SW 1271 (cell line): ENCODE results near the gene LSP1.
"Not testable (repeated sequence)": the region's sequence is repeated elsewhere in the genome, so short reads cannot be mapped to it uniquely, and the experiment has no call there.

Experiments used
- DNase-seq, 2 experiments: peaks; one replicate each; lab custom pipeline; 2025; lab: John Stamatoyannopoulos, UW

LSP1 gene, protein sequence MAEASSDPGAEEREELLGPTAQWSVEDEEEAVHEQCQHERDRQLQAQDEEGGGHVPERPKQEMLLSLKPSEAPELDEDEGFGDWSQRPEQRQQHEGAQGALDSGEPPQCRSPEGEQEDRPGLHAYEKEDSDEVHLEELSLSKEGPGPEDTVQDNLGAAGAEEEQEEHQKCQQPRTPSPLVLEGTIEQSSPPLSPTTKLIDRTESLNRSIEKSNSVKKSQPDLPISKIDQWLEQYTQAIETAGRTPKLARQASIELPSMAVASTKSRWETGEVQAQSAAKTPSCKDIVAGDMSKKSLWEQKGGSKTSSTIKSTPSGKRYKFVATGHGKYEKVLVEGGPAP

DNA sequence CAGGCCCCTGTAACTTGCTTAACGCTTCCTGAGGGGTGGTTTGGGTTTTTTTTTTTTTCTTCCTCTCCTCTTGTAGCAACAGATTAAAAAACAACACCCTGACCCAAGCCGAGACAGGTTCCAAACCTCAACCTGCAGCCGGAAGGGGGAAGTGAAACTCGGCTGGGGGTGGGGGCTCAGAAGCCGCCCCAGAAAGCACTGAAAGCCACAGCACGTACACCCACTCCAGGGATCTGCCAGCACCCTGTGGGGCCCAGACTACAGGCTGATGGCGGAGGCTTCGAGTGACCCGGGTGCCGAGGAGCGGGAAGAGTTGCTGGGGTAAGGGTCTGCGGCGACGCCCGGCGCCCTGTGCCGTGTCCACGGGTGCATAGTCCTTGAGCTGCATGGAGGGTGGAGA is at the start of gene LSP1:
TSS of gene LSP1 (plus strand) at position 208 of the 400 bp plus-strand sequence. CDS start at position 269, 61 bp downstream.
- no peak for DNase-seq

DNA sequence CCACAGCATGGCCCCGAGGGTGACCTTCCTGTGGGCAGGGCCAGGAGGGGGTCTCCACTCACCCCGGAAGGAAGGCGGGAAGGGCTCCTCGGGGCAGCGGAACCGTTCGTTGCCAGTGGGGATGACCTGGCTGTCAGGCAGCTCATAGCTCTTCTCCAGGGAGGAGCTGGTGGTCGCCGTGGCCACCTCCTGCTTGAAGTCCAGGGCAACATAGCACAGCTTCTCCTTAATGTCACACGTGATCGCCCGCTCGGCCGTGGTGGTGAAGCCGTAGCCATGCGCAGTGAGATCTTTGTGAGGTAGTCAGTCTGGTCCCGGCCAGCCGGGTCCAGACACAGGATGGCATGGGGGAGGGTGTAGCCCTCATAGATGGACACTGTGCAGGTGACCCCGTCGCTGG is 49.6 kb upstream of the LSP1 start:
- DNase-seq, result no peak

DNA sequence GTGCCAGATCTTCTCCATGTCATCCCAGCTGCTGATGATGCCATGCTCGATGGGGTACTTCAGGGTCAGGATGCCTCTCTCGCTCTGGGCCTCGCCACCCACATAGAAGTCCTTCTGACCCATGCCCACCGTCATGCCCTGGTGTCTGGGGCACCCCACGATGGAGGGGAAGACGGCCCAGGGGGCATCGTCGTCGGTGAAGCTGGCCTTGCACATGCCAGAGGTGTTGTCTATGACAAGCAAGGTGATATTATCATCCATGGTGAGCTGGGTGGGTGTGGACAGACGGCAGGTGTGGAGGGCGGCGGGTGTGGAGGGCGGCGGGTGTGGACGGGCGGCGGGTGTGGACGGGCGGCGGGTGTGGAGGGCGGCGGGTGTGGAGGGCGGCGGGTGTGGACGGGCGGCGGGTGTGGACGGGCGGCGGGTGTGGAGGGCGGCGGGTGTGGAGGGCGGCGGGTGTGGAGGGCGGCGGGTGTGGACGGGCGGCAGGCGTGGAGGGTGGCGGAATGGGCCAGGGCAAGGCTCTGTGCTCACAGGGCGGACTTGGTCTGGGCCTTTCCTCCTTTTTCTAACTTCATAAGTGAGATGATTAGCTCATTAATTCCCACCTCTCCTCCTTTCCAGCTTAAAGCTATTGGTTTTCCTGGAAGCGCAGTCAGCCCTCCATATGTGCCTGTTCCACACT is 48.9 kb upstream of the LSP1 start:
- DNase-seq, result not testable (repeated sequence)

DNA sequence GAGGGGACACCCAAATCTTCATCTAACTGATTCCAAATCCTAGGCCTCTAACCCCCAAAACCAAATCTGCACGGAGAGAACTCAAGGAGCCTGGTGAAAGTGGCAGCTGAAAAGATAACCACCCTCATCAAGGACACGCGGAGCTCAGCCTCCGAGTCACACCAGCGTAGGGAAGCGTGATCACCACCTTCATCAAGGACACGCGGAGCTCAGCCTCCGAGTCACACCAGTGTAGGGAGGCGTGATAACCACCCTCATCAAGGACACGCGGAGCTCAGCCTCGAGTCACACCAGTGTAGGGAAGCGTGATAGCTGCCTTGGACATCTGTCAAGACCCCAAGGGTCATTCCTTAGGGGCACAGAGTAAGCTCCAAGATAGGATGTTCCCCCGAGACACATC is 47.4 kb upstream of the LSP1 start:
- no peak for DNase-seq

DNA sequence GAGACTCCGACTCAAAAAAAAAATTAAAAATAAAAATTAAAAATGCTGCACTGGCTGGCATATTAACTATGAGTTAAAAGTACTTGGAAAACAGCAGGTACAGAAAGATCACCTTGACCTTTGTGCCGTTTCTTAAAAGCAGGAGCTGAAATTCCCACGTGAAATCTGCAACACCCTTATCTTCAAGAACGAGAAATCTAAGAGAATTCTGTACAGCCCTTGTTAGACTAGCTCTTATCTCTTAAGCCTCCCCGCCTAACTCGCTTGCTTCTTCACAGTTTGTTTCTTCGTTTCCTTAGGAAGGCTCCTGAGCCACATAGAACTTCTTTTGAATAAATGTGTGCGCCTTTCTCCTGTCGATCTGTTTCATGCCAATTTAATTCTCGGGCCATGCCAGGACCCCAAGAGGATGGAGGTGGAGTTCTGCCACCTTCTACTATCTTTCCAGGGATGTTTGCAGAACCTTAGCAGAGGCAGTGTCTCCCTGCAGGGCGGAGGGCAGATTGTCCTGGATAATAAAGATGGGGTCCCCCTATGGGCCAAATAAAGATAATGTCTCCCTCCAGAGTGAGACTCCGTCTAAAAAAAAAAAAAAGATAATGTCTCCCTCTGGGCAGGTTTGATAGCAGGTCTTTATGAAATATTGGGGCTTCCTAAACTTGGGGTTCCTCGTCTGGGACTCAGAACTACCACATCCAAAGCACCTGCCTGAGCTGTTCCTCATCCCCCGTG is 45.5 kb upstream of the LSP1 start:
- DNase-seq, result no peak

DNA sequence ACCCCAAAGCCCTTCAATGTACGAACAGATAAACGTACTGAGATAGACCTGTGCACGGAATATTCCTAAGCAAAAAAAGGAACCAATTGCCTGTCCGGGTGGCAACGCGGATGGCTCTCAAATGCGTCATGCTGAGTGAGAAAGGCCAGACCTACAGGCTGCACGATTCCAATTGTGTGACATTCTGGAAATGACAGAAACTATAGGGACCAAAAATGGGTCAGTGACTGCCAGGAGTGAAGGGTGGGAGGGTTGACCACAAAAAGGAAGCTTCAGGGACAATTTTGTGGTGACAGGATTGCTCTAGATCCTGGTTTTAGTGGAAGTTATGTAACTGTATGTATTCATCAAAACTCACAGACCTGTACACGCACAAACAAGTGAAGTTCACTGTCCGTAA is 42.1 kb upstream of the LSP1 start:
- DNase-seq, result no peak

DNA sequence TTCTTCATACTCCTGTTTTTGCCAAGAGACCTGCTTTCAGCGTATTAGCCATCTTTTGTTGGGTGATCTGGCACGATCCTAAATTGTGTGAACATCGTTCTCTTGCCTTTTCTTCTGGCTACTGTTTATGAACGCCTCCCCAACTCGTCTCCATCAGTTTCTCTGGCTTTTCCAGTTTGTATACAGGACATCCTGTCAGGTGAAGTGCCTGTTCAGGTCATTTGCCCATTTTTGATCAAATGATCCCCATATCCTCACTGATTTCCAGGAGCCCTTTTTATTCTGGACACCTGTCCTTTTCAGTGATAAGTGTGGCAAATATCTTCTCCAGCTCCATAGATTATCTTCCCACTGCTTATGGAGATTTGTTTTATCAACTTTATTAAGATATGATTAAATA is 40.6 kb upstream of the LSP1 start:
- DNase-seq, result no peak

DNA sequence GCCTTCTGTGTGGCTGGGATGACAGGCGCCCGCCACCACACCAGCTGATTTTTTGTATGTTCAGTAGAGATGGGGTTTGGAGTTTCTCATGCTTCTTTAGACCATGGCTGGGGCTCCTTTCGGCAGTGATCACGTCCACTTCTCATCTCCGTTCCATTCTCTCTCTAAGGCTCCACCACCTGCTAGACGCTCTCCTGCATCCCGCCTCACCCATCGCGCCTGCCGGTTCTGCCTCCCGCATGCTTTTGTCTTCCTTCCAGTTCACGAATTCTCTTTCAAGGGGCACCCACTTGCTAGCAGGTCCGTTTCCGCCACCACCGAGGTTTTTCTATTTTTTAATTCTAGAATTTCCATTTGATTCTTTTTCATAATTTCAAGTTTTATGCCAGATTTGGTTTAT is 40.1 kb upstream of the LSP1 start:
- no peak for DNase-seq

DNA sequence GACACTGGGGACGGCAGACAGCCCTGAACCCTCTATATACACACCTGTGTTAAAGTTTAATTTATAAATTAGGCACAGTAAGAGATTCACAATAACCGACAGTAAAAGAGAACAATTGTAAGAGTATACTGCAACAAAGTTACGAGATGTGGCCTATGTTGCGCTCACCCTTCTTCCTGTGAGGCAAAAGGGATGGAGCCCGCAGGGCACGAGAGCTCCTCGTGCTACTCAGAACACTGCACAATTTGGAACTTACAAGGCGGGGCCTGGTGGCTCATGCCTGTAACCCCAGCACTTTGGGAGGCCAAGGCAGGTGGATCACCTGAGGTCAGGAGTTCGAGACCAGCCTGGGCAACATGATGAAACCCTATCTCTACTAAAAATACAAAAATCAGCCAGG is 39.5 kb upstream of the LSP1 start:
- DNase-seq, result not testable (repeated sequence)

DNA sequence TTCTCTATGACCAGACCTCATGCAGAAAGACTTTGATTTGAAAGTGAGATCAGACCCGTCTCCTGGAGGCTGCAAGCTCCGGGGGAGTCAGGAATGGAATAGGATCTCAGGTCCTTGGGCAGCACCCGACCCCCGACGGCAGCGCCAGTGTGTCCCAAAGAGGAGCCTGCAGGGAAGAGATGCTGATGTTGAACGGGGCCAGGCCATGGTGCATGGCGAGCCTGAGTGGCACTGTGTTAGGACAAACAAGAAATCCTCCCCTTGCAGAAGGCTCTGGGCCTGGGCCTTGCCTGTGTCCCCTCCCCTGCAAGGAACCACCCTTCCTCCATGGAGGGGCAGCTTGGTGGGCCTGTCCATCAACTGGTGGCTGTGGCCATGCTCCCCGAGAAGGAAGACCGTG is 38.2 kb upstream of the LSP1 start:
- no peak for DNase-seq

DNA sequence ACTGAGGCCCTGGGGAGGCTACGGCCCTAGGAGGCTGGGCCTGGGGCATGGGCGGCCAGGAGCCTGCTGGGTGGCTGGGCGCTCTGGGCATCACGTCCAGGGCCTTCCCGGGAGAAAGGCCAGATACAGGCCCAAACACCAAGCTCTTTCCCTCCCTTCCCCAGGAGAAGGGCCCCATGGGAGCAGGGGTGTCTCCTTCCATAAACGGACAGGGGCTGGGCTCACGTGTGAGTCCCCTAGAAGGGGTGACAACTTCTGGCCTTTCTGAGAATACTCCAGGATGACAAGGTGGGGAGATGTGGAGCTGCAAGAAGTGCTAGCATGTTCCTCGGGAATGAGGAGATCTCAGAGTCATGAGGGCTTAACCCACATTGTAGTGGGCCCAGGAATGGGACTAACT is 37.6 kb upstream of the LSP1 start:
- DNase-seq, result no peak

DNA sequence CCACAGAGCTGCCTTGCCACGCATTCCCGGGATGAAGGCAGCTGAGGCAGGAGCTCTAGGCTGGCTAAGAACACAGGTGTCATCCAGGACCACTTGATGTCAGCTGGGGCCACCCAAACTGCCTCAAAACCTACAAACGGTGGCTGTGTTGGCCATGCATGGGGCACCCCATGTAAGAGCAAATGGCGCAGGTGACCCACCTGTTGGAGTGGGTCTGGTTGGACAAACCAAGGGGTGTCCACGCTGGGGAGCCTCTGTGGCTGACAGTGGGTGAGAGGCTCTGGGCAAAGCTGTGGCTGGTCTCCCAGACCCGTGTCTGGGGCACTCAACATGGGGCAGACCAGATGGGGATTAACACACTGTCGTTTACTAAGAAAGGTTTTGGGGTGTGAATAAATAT is 37.1 kb upstream of the LSP1 start:
- no peak for DNase-seq

DNA sequence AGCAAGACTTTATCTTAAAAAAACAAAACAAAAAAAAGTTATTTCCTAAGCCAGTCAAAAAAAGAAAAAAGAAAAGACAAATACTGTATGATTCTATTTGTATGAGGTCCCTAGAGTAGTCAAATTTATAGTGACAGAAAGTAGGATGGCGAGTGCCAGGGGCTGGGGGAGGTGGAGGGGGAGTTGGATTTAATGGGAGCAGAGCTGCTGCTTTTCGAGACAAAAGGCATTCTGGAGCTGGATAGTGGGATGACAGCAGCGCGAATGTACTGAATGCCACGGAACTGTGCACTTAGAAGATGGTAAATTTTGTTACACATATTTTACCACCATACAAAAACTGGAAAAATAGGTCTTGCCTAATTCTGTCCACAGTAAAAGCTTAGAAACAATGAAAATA is 35.9 kb upstream of the LSP1 start:
- no peak for DNase-seq

DNA sequence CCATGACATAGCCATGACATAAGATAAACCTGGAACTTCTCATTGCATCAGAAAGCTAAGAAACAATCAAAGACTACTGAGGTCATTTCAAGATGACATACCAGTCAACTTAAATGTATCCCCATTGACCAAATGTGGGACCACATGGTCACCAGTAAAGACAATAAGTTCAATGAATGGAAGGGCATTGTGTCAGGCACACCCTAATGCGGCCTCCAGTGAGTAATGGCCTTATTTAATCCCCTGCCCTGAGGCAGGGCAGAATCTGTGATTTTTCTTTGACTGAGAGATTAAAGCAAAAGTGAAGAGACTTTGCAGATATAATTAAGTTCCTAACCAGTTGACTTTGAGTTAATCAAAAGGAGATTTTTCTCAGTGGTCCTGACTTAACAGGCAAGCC is 35.4 kb upstream of the LSP1 start:
- DNase-seq, result no peak

DNA sequence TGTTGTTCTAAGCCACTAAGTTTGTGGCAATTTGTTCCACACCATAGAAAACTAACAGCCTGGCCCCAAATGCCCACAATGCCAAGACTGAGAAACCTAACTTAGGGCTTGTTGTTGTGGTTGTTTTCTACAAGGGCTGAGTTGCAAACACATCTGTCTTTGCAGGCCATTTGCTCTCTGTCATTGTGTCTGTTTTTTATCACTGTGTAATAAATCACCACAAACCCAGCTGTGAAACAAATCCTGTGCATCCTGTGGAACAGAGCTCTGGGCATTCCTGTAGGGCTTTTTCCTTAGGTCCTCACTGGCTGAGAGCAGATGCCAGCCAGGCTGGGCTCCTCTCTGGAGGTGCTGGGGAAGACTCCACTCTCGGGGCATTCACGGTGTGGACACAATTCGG is 33.8 kb upstream of the LSP1 start:
- DNase-seq, result no peak

DNA sequence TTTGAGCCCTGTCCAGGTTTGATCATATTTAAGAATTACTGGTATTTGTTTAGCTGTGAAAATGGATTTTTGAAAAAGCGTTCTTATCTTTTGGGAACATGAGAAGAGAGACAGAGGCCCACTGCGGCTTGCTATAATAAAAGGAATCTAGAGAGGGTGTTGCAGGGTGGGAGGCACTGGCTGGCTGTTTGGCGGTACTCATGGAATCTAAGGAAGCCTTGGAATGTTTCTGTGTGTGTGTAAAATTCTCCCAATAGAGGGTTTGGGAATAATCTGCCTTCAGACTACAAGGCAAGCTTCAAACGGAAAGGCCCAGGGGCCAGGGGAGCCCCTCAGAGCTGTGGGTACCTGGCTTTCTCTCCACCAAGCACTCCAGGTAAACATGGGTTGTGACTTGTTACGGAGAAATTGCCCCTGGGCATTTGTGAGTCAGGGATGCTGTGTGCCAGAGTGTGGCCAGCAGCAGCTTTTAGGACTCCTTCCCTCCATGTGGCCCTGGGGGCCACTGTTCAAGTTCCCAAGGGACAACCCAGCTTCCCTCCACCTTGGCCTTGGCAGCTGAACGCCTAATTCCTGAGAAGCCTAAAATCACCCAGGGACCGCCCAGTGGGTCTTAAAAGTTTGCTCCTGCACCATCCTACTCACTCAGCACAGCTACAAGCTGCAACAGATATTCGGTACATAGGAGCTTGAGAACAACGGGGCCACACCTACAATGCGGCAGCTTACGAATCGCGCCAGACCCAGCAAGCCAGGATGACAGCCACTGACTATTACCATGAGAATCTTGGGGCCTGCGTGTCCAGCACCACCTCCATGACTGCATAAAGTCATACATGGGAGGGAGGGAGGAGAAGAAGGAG is 32.2 kb upstream of the LSP1 start:
- no peak for DNase-seq

DNA sequence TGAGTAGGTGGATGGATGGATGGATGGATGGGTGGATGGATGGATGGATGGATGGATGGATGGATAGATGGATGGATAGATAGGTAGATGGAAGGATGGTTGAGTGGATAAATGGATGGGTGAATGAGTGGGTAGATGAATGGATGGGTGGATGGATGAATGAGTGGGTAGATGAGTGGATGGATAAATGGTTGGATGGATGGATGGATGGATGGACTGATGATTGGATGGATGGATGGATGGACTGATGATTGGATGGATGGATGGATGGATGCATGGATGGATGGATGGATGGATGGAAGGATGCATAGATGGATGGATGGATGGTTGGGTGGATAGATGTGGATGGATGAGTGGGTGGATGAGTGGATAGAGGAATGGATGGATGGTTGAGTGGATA is 31.3 kb upstream of the LSP1 start:
- DNase-seq, result no peak

DNA sequence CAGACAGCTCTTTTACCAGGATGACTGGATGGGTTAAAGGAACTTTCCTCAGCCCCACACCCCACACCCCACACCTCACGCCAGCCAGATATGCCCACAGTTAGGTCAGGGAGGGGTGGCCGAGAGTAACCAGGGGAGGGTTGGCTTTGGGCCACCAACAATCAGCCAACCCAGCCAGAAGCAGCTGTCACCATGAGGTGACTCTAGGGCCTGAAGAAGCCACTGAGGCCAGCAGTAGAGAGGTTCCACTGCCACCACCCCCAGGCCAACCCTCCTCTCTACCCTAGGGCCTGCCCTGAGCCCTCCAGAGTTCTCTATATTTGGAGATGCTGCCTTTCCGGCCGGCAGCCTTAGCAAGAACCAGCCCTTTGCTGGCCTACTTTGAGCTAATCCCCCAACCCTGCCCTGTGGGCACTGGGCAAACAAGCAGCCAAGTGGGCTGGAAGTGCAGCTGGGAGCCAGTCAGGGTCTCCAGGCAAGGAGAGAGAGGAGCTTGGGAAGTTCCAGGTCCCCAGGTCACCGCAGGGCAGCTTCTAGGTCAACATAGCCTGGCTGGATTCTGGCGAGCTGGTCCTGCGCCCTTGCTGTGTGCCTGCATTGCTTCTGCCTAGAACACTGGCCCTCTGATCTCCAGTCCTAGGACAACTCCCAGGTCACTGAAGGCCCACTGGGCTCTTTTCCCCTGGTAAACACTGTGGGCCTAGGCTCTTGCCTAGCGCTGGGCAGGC is 30.1 kb upstream of the LSP1 start:
- no peak for DNase-seq

DNA sequence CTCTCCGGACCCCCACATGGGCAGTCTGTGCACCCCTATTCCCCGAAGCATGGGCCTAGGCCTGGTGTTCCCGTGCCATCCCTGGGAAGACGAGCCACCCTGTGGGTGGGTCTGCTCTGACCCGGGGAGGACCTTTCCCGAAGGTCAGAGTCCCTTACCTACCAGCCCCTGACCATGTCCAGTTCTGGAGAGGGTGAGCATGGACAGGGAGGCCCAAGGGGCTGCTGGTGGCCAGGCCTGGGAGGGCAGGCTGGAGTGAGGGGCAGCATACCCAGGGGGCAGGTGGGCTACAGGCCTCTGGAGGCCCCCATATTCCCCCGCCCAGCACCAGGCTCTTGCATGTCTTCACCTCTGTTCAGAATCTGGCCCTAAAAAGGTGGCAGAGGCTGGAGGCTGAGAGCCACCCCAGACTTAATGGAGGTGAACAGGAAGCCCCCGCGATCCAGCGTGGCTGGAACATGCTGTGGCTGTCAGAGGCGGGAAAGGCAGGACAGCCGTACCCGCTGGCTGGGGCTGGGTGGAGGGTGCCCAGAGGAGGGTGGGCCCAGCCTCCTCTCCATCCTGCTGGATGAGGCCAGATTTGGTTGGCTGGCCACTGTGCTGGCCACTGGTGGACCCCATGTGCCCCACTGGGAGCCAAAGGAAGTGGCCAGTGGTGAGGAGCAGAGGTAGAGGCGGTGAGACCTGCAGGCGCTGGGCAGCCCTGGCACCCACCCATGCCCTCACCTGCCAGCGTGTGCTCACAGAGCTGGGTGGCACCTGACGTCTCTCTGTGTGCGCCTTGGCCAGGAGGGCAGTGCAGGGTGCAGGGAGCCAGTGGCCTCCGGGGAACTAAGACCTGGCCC is 29.3 kb upstream of the LSP1 start:
- DNase-seq, result no peak

DNA sequence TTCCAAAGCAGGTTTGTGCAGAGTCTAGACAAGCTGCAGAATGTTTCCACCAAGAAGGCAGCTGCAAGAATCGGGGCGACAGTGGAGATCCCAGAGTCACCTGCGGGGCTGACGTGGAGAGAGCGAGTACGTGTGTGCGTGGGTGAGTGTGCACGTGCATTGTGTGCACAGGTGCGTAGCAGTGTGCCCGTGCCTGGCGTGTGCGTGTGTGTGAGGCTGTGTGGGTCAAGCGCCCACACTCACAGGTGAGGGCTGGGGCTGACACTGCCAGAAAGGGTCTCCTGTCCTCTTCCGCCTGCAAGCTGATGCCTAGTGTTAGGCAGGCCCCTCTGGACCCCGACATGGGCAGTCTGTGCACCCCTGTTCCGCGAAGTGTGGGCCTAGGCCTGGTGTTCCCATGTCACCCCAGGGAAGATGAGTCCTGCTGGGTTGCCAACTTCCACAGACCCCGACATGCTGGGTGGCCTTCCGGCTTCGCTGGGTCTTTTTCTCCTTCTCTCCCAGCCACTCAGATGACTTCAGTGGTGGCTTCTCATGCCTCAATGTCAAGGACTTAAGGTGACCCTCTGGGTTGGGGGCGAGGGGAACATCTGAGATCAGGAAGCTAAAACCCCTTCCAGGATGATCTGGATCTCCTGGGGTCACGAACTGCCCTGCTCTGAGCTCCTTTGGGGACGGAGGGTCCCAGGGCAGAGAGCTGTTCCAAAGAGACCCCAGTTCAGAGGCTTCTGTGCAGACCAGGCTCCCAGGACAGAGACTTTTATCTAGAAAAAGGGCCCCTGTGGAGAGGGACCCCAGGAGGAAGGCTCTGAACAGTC is 28.5 kb upstream of the LSP1 start:
- DNase-seq, result no peak
